Kidney epithelial cell (primary cell): Measurements from ENCODE around the gene NCKAP5. TPM values are rescaled to one million over a fixed set of nuclear protein-coding genes. Genes with fewer than 3 reads are reported as not detected.
A peak's percentile ranks its signal among the peaks of the same experiment; 100 is the strongest.

ENCODE experiments used
- DNase-seq: peaks from one replicate; pipeline ENCODE4 v3.0.0-alpha.2; 2010; ENCODE audit warnings: low read depth
- H3K27me3 ChIP-seq: 2 replicates; pipeline ENCODE4 v1.6.0; 2011; ENCODE audit warnings: low read length; ENCODE audit not compliant: control insufficient read depth, insufficient read depth
- H3K36me3 ChIP-seq: 2 replicates; pipeline ENCODE4 v1.5.1; 2011; ENCODE audit warnings: low read length; ENCODE audit not compliant: control insufficient read depth, insufficient read depth
- H3K4me3 ChIP-seq: 2 replicates; pipeline ENCODE4 v1.5.1; 2011; ENCODE audit warnings: low read depth, mild to moderate bottlenecking, control low read depth, low read length
- CTCF ChIP-seq: IDR thresholded peaks from 2 replicates; pipeline ENCODE4 v1.5.1; 2011; ENCODE audit warnings: mild to moderate bottlenecking, moderate library complexity, low read length, control low read depth, inconsistent platforms; ENCODE audit not compliant: insufficient read depth, poor library complexity, severe bottlenecking
- total RNA-seq: library from RNA; depleted of rRNA; stranded (reverse); fragments of >200 nt; gene quantifications from 2 replicates; pipeline ENCODE4 v1.2.3, GENCODE V29; 2015

The NCKAP5 gene
- total RNA-seq, 1 donor from 2014 or later: 0.33 TPM

DNA sequence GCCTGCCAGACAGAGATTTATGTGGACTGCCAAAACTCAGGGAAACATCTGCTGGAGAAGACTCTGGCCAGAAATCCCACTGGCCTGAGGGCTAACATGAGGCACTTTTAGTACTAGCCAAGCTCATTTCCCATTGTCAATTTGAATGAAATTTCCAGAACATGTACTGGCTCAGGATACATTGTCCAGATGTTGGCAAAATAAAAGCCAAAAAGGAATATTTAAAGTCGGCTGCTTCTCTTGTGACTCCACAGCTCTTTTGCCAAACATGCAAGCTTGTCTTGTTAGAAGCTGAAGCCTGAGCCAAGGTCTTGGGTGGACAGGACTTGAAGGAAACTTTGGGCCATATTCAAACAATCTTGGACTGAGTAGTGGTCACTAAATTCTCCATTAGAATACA lies 215.5 kb downstream of the NCKAP5 start:
- Histone ChIP-seq H3K36me3 (no peaks in the 10 kb centered on the region), H3K4me3 (no peak overlapping the region), H3K27me3 (no peaks in the 10 kb centered on the region)
- no peak for DNase-seq
- no peak for TF ChIP-seq CTCF

DNA sequence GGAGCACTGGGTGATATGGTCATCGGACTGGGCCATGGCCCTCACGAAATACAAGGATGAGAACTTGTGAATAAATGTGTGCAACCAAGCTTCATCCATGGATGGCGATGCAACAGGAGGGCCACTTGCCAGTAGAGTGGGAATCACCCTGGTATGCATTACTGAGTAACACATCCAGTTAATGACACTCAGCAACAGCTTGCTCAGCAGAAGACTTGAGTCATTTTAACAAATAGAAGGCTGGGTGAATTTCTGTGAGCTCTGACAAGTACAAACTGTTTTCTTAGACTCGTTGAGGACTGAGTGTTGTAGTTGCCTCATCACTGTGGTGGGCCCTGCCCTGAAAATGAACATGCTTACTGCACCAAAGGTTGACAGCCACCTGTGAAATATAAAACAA lies 221.6 kb downstream of the NCKAP5 start:
- H3K4me3 ChIP-seq: no peak overlapping the region
- no peak for TF ChIP-seq CTCF
- H3K36me3 ChIP-seq: no peaks in the 10 kb centered on the region
- DNase-seq: peak; percentile 85
- H3K27me3 ChIP-seq: no peaks in the 10 kb centered on the region

- Histone ChIP-seq H3K4me3 (no peak overlapping the region), H3K27me3 (no peaks in the 10 kb centered on the region), H3K36me3 (no peaks in the 10 kb centered on the region)
- no peak for DNase-seq
- TF ChIP-seq CTCF: no peak
Observed at GRCh38 chr2:133345638-133346037, 222.6 kb downstream of the NCKAP5 start.

- no peak for TF ChIP-seq CTCF
- Histone ChIP-seq H3K27me3 (no peaks in the 10 kb centered on the region), H3K4me3 (no peak overlapping the region), H3K36me3 (no peaks in the 10 kb centered on the region)
- no peak for DNase-seq
Observed at GRCh38 chr2:133344849-133345248, 223.4 kb downstream of the NCKAP5 start.

GRCh38 chr2:133343018-133343352 lies 225.3 kb downstream of the NCKAP5 start:
- no peaks in the 10 kb centered on the region for H3K36me3 ChIP-seq
- no peak for TF ChIP-seq CTCF
- DNase-seq: no peak
- H3K4me3 ChIP-seq: no peak overlapping the region
- H3K27me3 ChIP-seq: no peaks in the 10 kb centered on the region

GRCh38 chr2:133342286-133343017 lies 225.8 kb downstream of the NCKAP5 start:
- TF ChIP-seq CTCF: no peak
- no peak for DNase-seq
- Histone ChIP-seq H3K27me3 (no peaks in the 10 kb centered on the region), H3K4me3 (no peak overlapping the region), H3K36me3 (no peaks in the 10 kb centered on the region)
